HCT116 (cell line): ENCODE measurements around the gene LONRF3. TPM values are rescaled to one million over a fixed set of nuclear protein-coding genes. Genes with fewer than 3 reads are reported as not detected.

ENCODE experiments used
- ATAC-seq: fragments of 200-7000 bp; cut with Tn5 transposase; 2 replicates; pipeline ENCODE4 v1.9.1; 2020; ENCODE audit warnings: mild to moderate bottlenecking, moderate library complexity
- BruUV-seq: library from RNA; stranded (reverse); fragments of 400-500 nt; replicated peaks from 2 replicates; lab custom pipeline; 2021; lab: Mats Ljungman, UMichigan
- CTCF ChIA-PET: fragments of 300-600 bp; sonication (Branson Sonifier 250); formaldehyde crosslinking; loops from one replicate; lab custom pipeline; 2021; ENCODE audit warnings: antibody characterized with exemption; lab: Charles Lee
- POLR2A ChIA-PET: fragments of 300-600, 350-600 bp; sonication (Branson Sonifier 250); formaldehyde crosslinking; loops from one replicate; lab custom pipeline; 2021; ENCODE audit warnings: antibody characterized with exemption; lab: Charles Lee
- RAD21 ChIA-PET, 2 experiments: fragments of 300-600 bp; sonication (Branson Sonifier 250); formaldehyde crosslinking; loops; one replicate each; lab custom pipeline; 2023; ENCODE audit warnings: low total read pairs in 2 of 2; ENCODE audit not compliant: uncharacterized antibody in 2 of 2, unreplicated experiment in 2 of 2, low non-redundant PET in 1 of 2; lab: Charles Lee
- DNase-seq: peaks from one replicate; pipeline ENCODE4 v3.0.0-alpha.2; 2010; ENCODE audit warnings: low read depth, low spot score
- H2AFZ ChIP-seq: fragments of 200-600 bp; shearing (Covaris generic), sonication (generic); 2 replicates; pipeline ENCODE4 v1.6.1; 2017; ENCODE audit warnings: low read depth, mixed run types, mixed read lengths, antibody characterized with exemption, low read length; ENCODE audit not compliant: poor library complexity, severe bottlenecking
- H3K27ac ChIP-seq: 2 replicates; pipeline ENCODE4 v1.5.1; 2012; ENCODE audit warnings: low read depth, low read length
- H3K27me3 ChIP-seq: fragments of 200-600 bp; sonication (generic); 2 replicates; pipeline ENCODE4 v1.6.1; 2016; ENCODE audit warnings: mixed run types, low read length, mixed read lengths; ENCODE audit not compliant: insufficient read depth
- H3K36me3 ChIP-seq, 2 experiments: fragments of 200-500 bp in 1 of 2; fragments of 200-600 bp in 1 of 2; sonication (Bioruptor generic) in 1 of 2; sonication (generic) in 1 of 2; 2 replicates each; pipeline versions ENCODE4 v1.5.1 to v1.6.1; 2014 to 2016; ENCODE audit warnings: low read length in 2 of 2, inconsistent platforms in 1 of 2, mixed read lengths in 1 of 2, mixed run types in 1 of 2; ENCODE audit not compliant: insufficient read depth in 2 of 2, control insufficient read depth in 1 of 2
- H3K4me1 ChIP-seq, 2 experiments: fragments of 200-600 bp in 1 of 2; sonication (generic) in 1 of 2; 2 replicates each; pipeline versions ENCODE4 v1.5.1 to v1.6.1; 2012 to 2017; ENCODE audit warnings: low read length in 2 of 2, inconsistent platforms in 1 of 2, mild to moderate bottlenecking in 1 of 2, mixed read lengths in 1 of 2, mixed run types in 1 of 2, moderate library complexity in 1 of 2; ENCODE audit not compliant: insufficient read depth in 2 of 2, control insufficient read depth in 1 of 2
- H3K4me2 ChIP-seq: fragments of 200-600 bp; sonication (generic); 2 replicates; pipeline ENCODE4 v1.6.1; 2017; ENCODE audit warnings: mixed run types, low read length, mixed read lengths
- H3K4me3 ChIP-seq, 2 experiments: fragments of 200-600 bp in 1 of 2; sonication (generic) in 1 of 2; replicated peaks in 1 of 2; 2 replicates each; pipeline ENCODE4 v1.5.1; 2011 to 2016; ENCODE audit warnings: low read length in 2 of 2, control low read depth in 1 of 2, low read depth in 1 of 2, mild to moderate bottlenecking in 1 of 2, mixed read lengths in 1 of 2, mixed run types in 1 of 2
- H3K79me2 ChIP-seq: fragments of 200-600 bp; sonication (generic); 2 replicates; pipeline ENCODE4 v1.6.1; 2017; ENCODE audit warnings: mild to moderate bottlenecking, mixed run types, low read length, moderate library complexity, mixed read lengths; ENCODE audit not compliant: insufficient read depth
- H3K9ac ChIP-seq: fragments of 200-600 bp; sonication (generic); 2 replicates; pipeline ENCODE4 v1.6.1; 2016; ENCODE audit warnings: low read length, mixed read lengths
- H3K9me2 ChIP-seq: fragments of 200-600 bp; sonication (generic), shearing (Covaris generic); 2 replicates; pipeline ENCODE4 v1.6.1; 2017; ENCODE audit warnings: mixed run types, mild to moderate bottlenecking, moderate library complexity; ENCODE audit not compliant: insufficient read depth
- H3K9me3 ChIP-seq, 2 experiments: fragments of 200-500 bp in 1 of 2; fragments of 200-600 bp in 1 of 2; sonication (Bioruptor generic) in 1 of 2; sonication (generic) in 1 of 2; 2 replicates each; pipeline ENCODE4 v1.6.1; 2014 to 2017; ENCODE audit warnings: low read length in 2 of 2, mixed read lengths in 2 of 2, inconsistent platforms in 1 of 2, low read depth in 1 of 2, mild to moderate bottlenecking in 1 of 2, mixed run types in 1 of 2, moderate library complexity in 1 of 2; ENCODE audit not compliant: control insufficient read depth in 1 of 2, insufficient read depth in 1 of 2
- H4K20me1 ChIP-seq: fragments of 200-600 bp; sonication (generic), shearing (Covaris generic); 2 replicates; pipeline ENCODE4 v1.6.1; 2017; ENCODE audit warnings: mixed run types, mild to moderate bottlenecking, moderate library complexity; ENCODE audit not compliant: insufficient read depth
- CBX3 ChIP-seq: IDR thresholded peaks from 2 replicates; pipeline ENCODE4 v1.6.1; 2012; ENCODE audit warnings: low read depth
- JUND ChIP-seq: IDR thresholded peaks from 2 replicates; pipeline ENCODE4 v1.6.1; 2012
- POLR2AphosphoS5 ChIP-seq: IDR thresholded peaks from 2 replicates; pipeline ENCODE4 v1.6.1; 2011; ENCODE audit warnings: mild to moderate bottlenecking, low read depth, low read length, moderate library complexity
- RAD21 ChIP-seq: IDR thresholded peaks from 2 replicates; pipeline ENCODE4 v1.6.1; 2012; ENCODE audit warnings: low read depth, mild to moderate bottlenecking
- REST ChIP-seq: IDR thresholded peaks from 2 replicates; pipeline ENCODE4 v1.6.1; 2012; ENCODE audit warnings: low read depth
- SIN3A ChIP-seq: IDR thresholded peaks from 2 replicates; pipeline ENCODE4 v1.6.1; 2012; ENCODE audit warnings: low read depth
- TCF7L2 ChIP-seq: IDR thresholded peaks from 2 replicates; pipeline ENCODE4 v1.7.0; 2011; ENCODE audit warnings: borderline replicate concordance, inconsistent platforms; ENCODE audit not compliant: insufficient read depth, insufficient read length; ENCODE audit errors: extremely low read depth
- YY1 ChIP-seq: IDR thresholded peaks from 2 replicates; pipeline ENCODE4 v1.6.1; 2011; ENCODE audit warnings: low read length, low read depth, moderate library complexity, mild to moderate bottlenecking; ENCODE audit not compliant: insufficient replicate concordance; ENCODE audit errors: extremely low read depth
- ZBTB33 ChIP-seq: IDR thresholded peaks from 2 replicates; pipeline ENCODE4 v1.6.1; 2011; ENCODE audit warnings: mild to moderate bottlenecking, low read length, moderate library complexity; ENCODE audit not compliant: insufficient replicate concordance; ENCODE audit errors: extremely low read depth
- ZFX ChIP-seq: fragments of 450-650 bp; IDR thresholded peaks from 2 replicates; pipeline ENCODE4 v1.6.1; 2017
- ZNF274 ChIP-seq: fragments of 200-500 bp; sonication (Bioruptor generic); IDR thresholded peaks from 2 replicates; pipeline ENCODE4 v1.6.1; 2014; ENCODE audit warnings: mild to moderate bottlenecking, low read depth, low read length, inconsistent platforms
- intact Hi-C: fragments of 100-400 bp; cut with micrococcal nuclease; formaldehyde crosslinking; loops from 2 replicates; pipeline ENCODE4 v1.10.0; 2022
- total RNA-seq: library from RNA; stranded (reverse); gene quantifications from one replicate; pipeline ENCODE4 v1.2.1, GENCODE V29; 2021; ENCODE audit not compliant: unreplicated experiment

Gene LONRF3
- total RNA-seq, 1 experiment from 2014 or later, result 3.1 TPM

DNA sequence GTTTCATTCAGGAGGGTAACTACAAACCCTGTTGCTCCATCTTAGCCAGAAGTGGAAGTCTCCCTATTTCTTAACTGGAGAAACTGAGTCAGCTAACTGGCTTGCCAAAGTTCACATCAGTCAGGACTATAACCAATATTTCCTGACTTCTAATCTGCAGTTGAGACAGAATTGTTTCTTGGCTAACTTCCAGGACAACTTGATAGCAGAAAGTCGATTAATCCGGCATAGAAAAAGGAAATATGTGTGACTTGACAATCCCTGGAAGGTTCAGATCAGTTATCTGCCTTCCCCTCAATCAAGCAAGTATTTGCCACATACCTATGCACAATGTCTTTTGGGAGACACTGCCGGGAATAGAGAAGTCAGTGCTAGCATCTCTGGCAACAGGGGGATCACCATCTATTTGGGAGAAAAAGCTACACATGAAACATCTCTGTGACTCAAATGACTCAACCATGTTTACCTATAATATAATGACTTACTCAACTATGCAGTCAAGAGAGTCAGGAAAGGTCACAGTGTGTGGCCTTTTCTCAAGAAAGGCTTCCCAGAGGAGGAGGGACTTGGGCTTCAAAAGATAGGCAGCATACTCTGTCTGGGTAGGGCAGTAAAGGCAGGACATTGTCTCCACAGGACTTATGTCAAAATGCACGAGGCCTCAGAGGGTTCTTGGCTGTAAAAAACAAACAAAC is 12.4 kb upstream of the LONRF3 start:
- ATAC-seq (no peak), DNase-seq (no peak)
- Histone ChIP-seq H3K4me2 (no peak overlapping the region), H2AFZ (no peak overlapping the region), H4K20me1 (no peaks in the 10 kb centered on the region), H3K4me1 (peaks cover 0 to 12% of the 10 kb centered on the region in 2 experiments; a peak in 1 of 4 replicates), H3K9me2 (no peaks in the 10 kb centered on the region), H3K4me3 (no peak overlapping the region), H3K9ac (no peak overlapping the region), H3K27me3 (no peaks in the 10 kb centered on the region), H3K79me2 (no peaks in the 10 kb centered on the region), H3K9me3 (no peaks in the 10 kb centered on the region)
- intact Hi-C loops, result no loop called here
- BruUV-seq, result no TSS peak
- CTCF ChIA-PET, result no interaction called here
- RAD21 ChIA-PET, result no interaction called here
- POLR2A ChIA-PET, result no interaction called here
- TF ChIP-seq REST, result no peak
- no peak for TF ChIP-seq ZFX
- no peak for TF ChIP-seq SIN3A
- TF ChIP-seq CBX3, result no peak
- TF ChIP-seq TCF7L2, result no peak
- no peak for TF ChIP-seq JUND
- TF ChIP-seq RAD21, result no peak
- TF ChIP-seq ZNF274, result no peak
- TF ChIP-seq YY1, result no peak
- no peak for TF ChIP-seq ZBTB33
- TF ChIP-seq POLR2AphosphoS5, result no peak
- TF ChIP-seq, all 23 proteins: peak for 0
- Histone ChIP-seq H3K27ac (no peak overlapping the region), H3K36me3 (no peaks in the 10 kb centered on the region)
